Measurements from ENCODE around the gene CTSE.
A peak's percentile ranks its signal among the peaks of the same experiment; 100 is the strongest.

GRCh38 chr1:206067486-206068227 is 44.0 kb upstream of the CTSE start:
- no peak for TF ChIP-seq RAD21 (IDR thresholded peaks at IDR 0.05; ENCODE audit: low read depth)
- no peak for TF ChIP-seq MAX (IDR thresholded peaks at IDR 0.05)
- TF ChIP-seq TAF1 (IDR thresholded peaks at IDR 0.05; ENCODE audit: low read depth): no peak
- no peak for TF ChIP-seq EP300 (IDR thresholded peaks at IDR 0.05; ENCODE audit: borderline replicate concordance)
- no peak for TF ChIP-seq REST (IDR thresholded peaks at IDR 0.05; ENCODE audit: low read depth)
- no peak for TF ChIP-seq TEAD4 (IDR thresholded peaks at IDR 0.05)
- no peak for TF ChIP-seq NFIC (IDR thresholded peaks at IDR 0.05)
- TF ChIP-seq YY1 (IDR thresholded peaks at IDR 0.05; ENCODE audit: low read depth): no peak
- no peak for TF ChIP-seq CEBPB (IDR thresholded peaks at IDR 0.05)
- TF ChIP-seq CREB1 (IDR thresholded peaks at IDR 0.05; ENCODE audit: low read depth): no peak
- TF ChIP-seq USF1 (IDR thresholded peaks at IDR 0.05): peak; percentile 55; the same call in 1 of the 2 replicates
- TF ChIP-seq TCF12 (IDR thresholded peaks at IDR 0.05; ENCODE audit: low read depth): no peak
- TF ChIP-seq EGR1 (IDR thresholded peaks at IDR 0.05): no peak

Measured in Ishikawa (cell line).